Activated naive CD8-positive, alpha-beta T cell treated with anti-CD3 and anti-CD28 coated beads, Interleukin-2, amount 50 U/mL, for 24 hours (primary cell): ENCODE data around the gene POLR2A.
"Not testable (repeated sequence)": the region's sequence is repeated elsewhere in the genome, so short reads cannot be mapped to it uniquely, and the experiment has no call there.

ENCODE experiments used
- ATAC-seq: fragments of 150-1000 bp; cut with Tn5 transposase; one replicate; pipeline ENCODE4 v1.10.0; 2021
- DNase-seq: peaks from one replicate; pipeline ENCODE4 v3.0.0; 2021
- H3K27ac Mint-ChIP-seq: one replicate; pipeline ENCODE4 v1.8.0; 2021; ENCODE audit warnings: mild to moderate bottlenecking, mixed read lengths
- H3K27me3 Mint-ChIP-seq: one replicate; pipeline ENCODE4 v1.8.0; 2021; ENCODE audit warnings: mixed read lengths
- H3K36me3 Mint-ChIP-seq: one replicate; pipeline ENCODE4 v1.8.0; 2021; ENCODE audit warnings: low read depth, mixed read lengths
- H3K4me1 Mint-ChIP-seq: one replicate; pipeline ENCODE4 v1.8.0; 2021; ENCODE audit warnings: mixed read lengths
- H3K4me3 Mint-ChIP-seq: one replicate; pipeline ENCODE4 v1.8.0; 2021; ENCODE audit warnings: mild to moderate bottlenecking, moderate library complexity, mixed read lengths
- H3K9me3 Mint-ChIP-seq: one replicate; pipeline ENCODE4 v1.8.0; 2021; ENCODE audit warnings: mixed read lengths

Gene POLR2A

GRCh38 chr17:7467498-7467897 is 16.7 kb upstream of the POLR2A start:
- no peaks in the 10 kb centered on the region for H3K27me3 Mint-ChIP-seq
- ATAC-seq (no peak), DNase-seq (no peak)
- H3K9me3 Mint-ChIP-seq, result no peaks in the 10 kb centered on the region
- H3K4me3 Mint-ChIP-seq, result no peak overlapping the region
- peak overlapping the region; percentile 71 for H3K27ac Mint-ChIP-seq
- H3K36me3 Mint-ChIP-seq, result peaks cover 3% of the 10 kb centered on the region
- peaks cover 26% of the 10 kb centered on the region for H3K4me1 Mint-ChIP-seq

- Mint-ChIP-seq H3K27ac (no peak overlapping the region), H3K27me3 (no peaks in the 10 kb centered on the region), H3K36me3 (peaks cover 3% of the 10 kb centered on the region), H3K4me1 (peaks cover 26% of the 10 kb centered on the region), H3K9me3 (no peaks in the 10 kb centered on the region), H3K4me3 (no peak overlapping the region)
- no peak for DNase-seq
- no peak for ATAC-seq
Observed at GRCh38 chr17:7468290-7468689, 15.9 kb upstream of the POLR2A start.

- Mint-ChIP-seq H3K4me3 (no peak overlapping the region), H3K4me1 (peaks cover 28% of the 10 kb centered on the region), H3K36me3 (peaks cover 2% of the 10 kb centered on the region), H3K9me3 (no peaks in the 10 kb centered on the region), H3K27ac (no peak overlapping the region), H3K27me3 (no peaks in the 10 kb centered on the region)
- ATAC-seq (no peak), DNase-seq (no peak)
Observed at GRCh38 chr17:7468804-7469389, 15.3 kb upstream of the POLR2A start.

GRCh38 chr17:7469843-7470242 is 14.3 kb upstream of the POLR2A start:
- H3K27me3 Mint-ChIP-seq, H3K9me3 Mint-ChIP-seq, H3K36me3 Mint-ChIP-seq, ATAC-seq, H3K4me3 Mint-ChIP-seq, H3K27ac Mint-ChIP-seq, DNase-seq: not testable (repeated sequence)
- peaks cover 33% of the 10 kb centered on the region for H3K4me1 Mint-ChIP-seq

GRCh38 chr17:7470457-7470973 is 13.7 kb upstream of the POLR2A start:
- not testable (repeated sequence) for DNase-seq, ATAC-seq, H3K36me3 Mint-ChIP-seq, H3K27me3 Mint-ChIP-seq, H3K9me3 Mint-ChIP-seq, H3K4me3 Mint-ChIP-seq
- H3K4me1 Mint-ChIP-seq, result peaks cover 36% of the 10 kb centered on the region
- peak overlapping the region; percentile 39 for H3K27ac Mint-ChIP-seq

GRCh38 chr17:7471729-7472128 is 12.4 kb upstream of the POLR2A start:
- no peak overlapping the region for H3K4me3 Mint-ChIP-seq
- H3K9me3 Mint-ChIP-seq, result no peaks in the 10 kb centered on the region
- peaks cover 5% of the 10 kb centered on the region for H3K36me3 Mint-ChIP-seq
- peak overlapping the region; percentile 53 for H3K27ac Mint-ChIP-seq
- H3K27me3 Mint-ChIP-seq, result no peaks in the 10 kb centered on the region
- H3K4me1 Mint-ChIP-seq, result peaks cover 47% of the 10 kb centered on the region
- DNase-seq (no peak), ATAC-seq (no peak)

- peaks cover 54% of the 10 kb centered on the region for H3K4me1 Mint-ChIP-seq
- not testable (repeated sequence) for H3K4me3 Mint-ChIP-seq, DNase-seq, H3K27me3 Mint-ChIP-seq, H3K36me3 Mint-ChIP-seq, H3K9me3 Mint-ChIP-seq, ATAC-seq, H3K27ac Mint-ChIP-seq
Observed at GRCh38 chr17:7474767-7475166, 9.4 kb upstream of the POLR2A start.

GRCh38 chr17:7475764-7476422 is 8.3 kb upstream of the POLR2A start:
- Mint-ChIP-seq H3K27me3 (no peaks in the 10 kb centered on the region), H3K9me3 (no peaks in the 10 kb centered on the region), H3K36me3 (peaks cover 3% of the 10 kb centered on the region), H3K27ac (peak overlapping the region; percentile 54), H3K4me3 (no peak overlapping the region), H3K4me1 (peaks cover 63% of the 10 kb centered on the region)
- ATAC-seq, result no peak
- no peak for DNase-seq

- Mint-ChIP-seq H3K4me1 (peaks cover 62% of the 10 kb centered on the region), H3K27ac (peak overlapping the region; percentile 54), H3K4me3 (peak overlapping the region; percentile 89), H3K27me3 (no peaks in the 10 kb centered on the region), H3K9me3 (no peaks in the 10 kb centered on the region), H3K36me3 (peaks cover 3% of the 10 kb centered on the region)
- ATAC-seq (no peak), DNase-seq (no peak)
Observed at GRCh38 chr17:7476494-7476893, 7.7 kb upstream of the POLR2A start.

- peak overlapping the region; percentile 91 for H3K27ac Mint-ChIP-seq
- H3K4me3 Mint-ChIP-seq, result peak overlapping the region; percentile 89
- H3K27me3 Mint-ChIP-seq, result no peaks in the 10 kb centered on the region
- peaks cover 3% of the 10 kb centered on the region for H3K36me3 Mint-ChIP-seq
- DNase-seq (no peak), ATAC-seq (no peak)
- no peaks in the 10 kb centered on the region for H3K9me3 Mint-ChIP-seq
- peaks cover 60% of the 10 kb centered on the region for H3K4me1 Mint-ChIP-seq
Observed at GRCh38 chr17:7476951-7477350, 7.2 kb upstream of the POLR2A start.

- Mint-ChIP-seq H3K9me3 (no peaks in the 10 kb centered on the region), H3K36me3 (peaks cover 3% of the 10 kb centered on the region), H3K27me3 (no peaks in the 10 kb centered on the region), H3K4me1 (peaks cover 66% of the 10 kb centered on the region), H3K4me3 (peak overlapping the region; percentile 89), H3K27ac (peak overlapping the region; percentile 91)
- ATAC-seq (peak; percentile 52), DNase-seq (peak; percentile 53)
Observed at GRCh38 chr17:7477392-7478275, 6.5 kb upstream of the POLR2A start.

- Mint-ChIP-seq H3K27ac (peak overlapping the region; percentile 91), H3K9me3 (no peaks in the 10 kb centered on the region), H3K4me3 (peak overlapping the region; percentile 89), H3K36me3 (peaks cover 3% of the 10 kb centered on the region), H3K4me1 (peaks cover 72% of the 10 kb centered on the region), H3K27me3 (no peaks in the 10 kb centered on the region)
- DNase-seq, result peak; percentile 67
- ATAC-seq, result peak; percentile 55
Observed at GRCh38 chr17:7478276-7479212, 5.6 kb upstream of the POLR2A start.

GRCh38 chr17:7479213-7480088 is 4.7 kb upstream of the POLR2A start, which contains the start of gene ZBTB4:
TSS of gene ZBTB4 (minus strand) at chr17:7479631. CDS start at chr17:7466801, 12,830 bp downstream.
- Mint-ChIP-seq H3K36me3 (peaks cover 3% of the 10 kb centered on the region), H3K27me3 (peaks cover 2% of the 10 kb centered on the region), H3K4me3 (peak within 1 kb of the TSS; percentile 89), H3K9me3 (no peaks in the 10 kb centered on the region), H3K27ac (peak within 1 kb of the TSS; percentile 94), H3K4me1 (peaks cover 72% of the 10 kb centered on the region)
- ATAC-seq (peak; percentile 3), DNase-seq (peak; percentile 65)
